Effector memory CD8-positive, alpha-beta T cell (primary cell): Measurements from ENCODE around the gene CRYGA.
"Not testable (repeated sequence)": the region's sequence is repeated elsewhere in the genome, so short reads cannot be mapped to it uniquely, and the experiment has no call there.

Experiments
- ATAC-seq: fragments of 150-1000 bp; cut with Tn5 transposase; replicated peaks from 2 replicates; pipeline ENCODE4 v1.10.0; 2021; ENCODE audit warnings: mild to moderate bottlenecking, moderate library complexity
- DNase-seq, 3 experiments: peaks; one replicate each; pipeline ENCODE4 v3.0.0; 2021
- H3K27ac Mint-ChIP-seq, 2 donors: one replicate each; pipeline ENCODE4 v1.8.0; 2022; ENCODE audit warnings: mild to moderate bottlenecking in 2 of 2, mixed read lengths in 2 of 2, moderate library complexity in 2 of 2
- H3K27me3 Mint-ChIP-seq, 2 donors: one replicate each; pipeline ENCODE4 v1.8.0; 2022; ENCODE audit warnings: mixed read lengths in 2 of 2
- H3K36me3 Mint-ChIP-seq: one replicate; pipeline ENCODE4 v1.8.0; 2022; ENCODE audit warnings: mild to moderate bottlenecking, moderate library complexity, mixed read lengths; ENCODE audit not compliant: insufficient read depth
- H3K4me1 Mint-ChIP-seq, 2 donors: one replicate each; pipeline ENCODE4 v1.8.0; 2022; ENCODE audit warnings: low read depth in 2 of 2, mixed read lengths in 2 of 2
- H3K4me3 Mint-ChIP-seq, 2 donors: one replicate each; pipeline ENCODE4 v1.8.0; 2022; ENCODE audit warnings: mild to moderate bottlenecking in 2 of 2, mixed read lengths in 2 of 2, moderate library complexity in 2 of 2
- H3K9me3 Mint-ChIP-seq, 2 donors: one replicate each; pipeline ENCODE4 v1.8.0; 2022; ENCODE audit warnings: mixed read lengths in 2 of 2

The CRYGA gene

DNA sequence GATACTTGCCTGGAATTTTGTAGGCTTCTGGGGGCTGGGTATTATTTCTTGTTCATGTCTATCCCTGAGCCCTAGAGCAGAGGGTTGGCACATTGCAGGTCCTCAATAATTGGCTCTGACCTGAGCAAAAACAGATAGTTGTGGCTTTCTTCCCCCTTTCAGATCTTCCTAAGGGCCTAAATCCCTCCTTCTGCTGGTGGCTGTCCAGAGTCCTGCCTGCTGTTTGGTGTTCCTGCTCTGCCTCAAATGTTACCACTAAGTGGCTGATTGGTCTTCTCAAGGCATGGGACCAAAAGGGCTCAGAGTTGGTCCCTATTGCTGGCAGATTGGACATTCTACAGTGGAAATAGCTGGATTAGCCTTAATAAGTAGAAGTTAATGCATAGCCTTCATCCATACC lies 16.4 kb downstream of the CRYGA start:
- H3K4me1 Mint-ChIP-seq = no peaks in the 10 kb centered on the region

GRCh38 chr2:208146006-208146405 lies 17.4 kb downstream of the CRYGA start, which contains the start of gene CRYGB:
Gene CRYGB (minus strand): TSS chr2:208146158. CDS start chr2:208146120, 38 bp downstream.
- no peak within 1 kb of the TSS for H3K27ac Mint-ChIP-seq

More for the DNA sequence above, 16.4 kb downstream of the CRYGA start:
- no peaks in the 10 kb centered on the region for H3K9me3 Mint-ChIP-seq
- H3K36me3 Mint-ChIP-seq = no peaks in the 10 kb centered on the region
- H3K4me3 Mint-ChIP-seq = no peak overlapping the region
- no peak for DNase-seq
- no peak for ATAC-seq
- no peak overlapping the region for H3K27ac Mint-ChIP-seq
- H3K27me3 Mint-ChIP-seq = peaks cover 10 to 29% of the 10 kb centered on the region in 2 donors

GRCh38 chr2:208142925-208143799 lies 20.2 kb downstream of the CRYGA start:
- H3K4me1 Mint-ChIP-seq = no peaks in the 10 kb centered on the region
- no peak for DNase-seq
- no peaks in the 10 kb centered on the region for H3K9me3 Mint-ChIP-seq
- no peaks in the 10 kb centered on the region for H3K36me3 Mint-ChIP-seq
- no peak overlapping the region for H3K27ac Mint-ChIP-seq
- H3K27me3 Mint-ChIP-seq = peaks cover 10 to 23% of the 10 kb centered on the region in 2 donors
- H3K4me3 Mint-ChIP-seq = no peak overlapping the region
- ATAC-seq = no peak

More at GRCh38 chr2:208146006-208146405, 17.4 kb downstream of the CRYGA start, which contains the start of gene CRYGB:
- Mint-ChIP-seq H3K4me3 (no peak within 1 kb of the TSS), H3K36me3 (no peaks in the 10 kb centered on the region), H3K9me3 (no peaks in the 10 kb centered on the region), H3K4me1 (no peaks in the 10 kb centered on the region), H3K27me3 (peaks cover 10 to 29% of the 10 kb centered on the region in 2 donors)
- DNase-seq = no peak
- no peak for ATAC-seq

DNA sequence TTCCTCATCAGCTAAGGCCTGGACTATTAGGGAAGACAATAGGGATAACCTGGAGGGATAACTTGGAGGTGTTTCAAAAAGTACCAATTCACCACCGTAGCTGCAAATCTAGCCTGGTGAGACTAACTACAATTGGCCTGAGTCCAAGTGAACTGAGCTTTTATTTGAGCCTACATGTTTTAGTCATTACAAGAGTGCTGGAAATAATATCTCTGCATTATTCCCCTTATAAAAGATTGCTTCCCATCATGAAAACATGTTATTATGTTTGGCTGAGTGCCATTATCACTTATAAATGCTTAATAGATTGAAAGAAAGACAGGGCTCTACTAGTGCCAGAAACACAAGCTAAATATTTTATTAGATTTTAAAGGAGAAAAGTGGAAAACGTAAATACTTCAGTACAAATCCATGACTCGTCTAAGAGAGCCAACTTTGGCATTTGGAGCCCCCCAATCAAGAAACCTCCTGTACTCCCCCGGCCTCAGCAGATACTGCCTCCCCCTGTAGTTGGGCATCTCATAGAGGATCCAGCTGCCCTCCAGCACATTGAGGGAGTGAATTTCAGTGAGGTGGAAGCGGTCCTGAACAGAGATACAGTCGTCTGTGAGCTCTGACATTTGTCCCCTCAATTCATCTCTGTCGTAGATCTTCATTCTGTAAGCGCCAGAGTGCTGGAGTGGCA lies 21.0 kb downstream of the CRYGA start:
- no peaks in the 10 kb centered on the region for H3K36me3 Mint-ChIP-seq
- DNase-seq = no peak
- no peak overlapping the region for H3K4me3 Mint-ChIP-seq
- H3K27ac Mint-ChIP-seq = no peak overlapping the region
- no peaks in the 10 kb centered on the region for H3K4me1 Mint-ChIP-seq
- H3K9me3 Mint-ChIP-seq = no peaks in the 10 kb centered on the region
- peaks cover 6 to 17% of the 10 kb centered on the region in 2 donors for H3K27me3 Mint-ChIP-seq
- ATAC-seq = no peak

- no peak overlapping the region for H3K4me3 Mint-ChIP-seq
- no peak for DNase-seq
- no peaks in the 10 kb centered on the region for H3K36me3 Mint-ChIP-seq
- no peaks in the 10 kb centered on the region for H3K9me3 Mint-ChIP-seq
- no peaks in the 10 kb centered on the region for H3K4me1 Mint-ChIP-seq
- no peak overlapping the region for H3K27ac Mint-ChIP-seq
- ATAC-seq = no peak
- no peaks in the 10 kb centered on the region for H3K27me3 Mint-ChIP-seq
These were observed 23.9 kb downstream of the CRYGA start for GRCh38 chr2:208139447-208139846.

GRCh38 chr2:208138334-208138733 lies 25.1 kb downstream of the CRYGA start:
- ATAC-seq, H3K4me1 Mint-ChIP-seq, H3K36me3 Mint-ChIP-seq, H3K27me3 Mint-ChIP-seq, DNase-seq, H3K4me3 Mint-ChIP-seq, H3K27ac Mint-ChIP-seq, H3K9me3 Mint-ChIP-seq: not testable (repeated sequence)

- no peaks in the 10 kb centered on the region for H3K9me3 Mint-ChIP-seq
- DNase-seq (no peak), ATAC-seq (no peak)
- no peaks in the 10 kb centered on the region for H3K36me3 Mint-ChIP-seq
- no peak overlapping the region for H3K27ac Mint-ChIP-seq
- peaks cover 0 to 6% of the 10 kb centered on the region in 2 donors for H3K27me3 Mint-ChIP-seq
- H3K4me1 Mint-ChIP-seq = no peaks in the 10 kb centered on the region
- H3K4me3 Mint-ChIP-seq = no peak overlapping the region
These were observed 26.7 kb downstream of the CRYGA start for GRCh38 chr2:208136716-208137094.

DNA sequence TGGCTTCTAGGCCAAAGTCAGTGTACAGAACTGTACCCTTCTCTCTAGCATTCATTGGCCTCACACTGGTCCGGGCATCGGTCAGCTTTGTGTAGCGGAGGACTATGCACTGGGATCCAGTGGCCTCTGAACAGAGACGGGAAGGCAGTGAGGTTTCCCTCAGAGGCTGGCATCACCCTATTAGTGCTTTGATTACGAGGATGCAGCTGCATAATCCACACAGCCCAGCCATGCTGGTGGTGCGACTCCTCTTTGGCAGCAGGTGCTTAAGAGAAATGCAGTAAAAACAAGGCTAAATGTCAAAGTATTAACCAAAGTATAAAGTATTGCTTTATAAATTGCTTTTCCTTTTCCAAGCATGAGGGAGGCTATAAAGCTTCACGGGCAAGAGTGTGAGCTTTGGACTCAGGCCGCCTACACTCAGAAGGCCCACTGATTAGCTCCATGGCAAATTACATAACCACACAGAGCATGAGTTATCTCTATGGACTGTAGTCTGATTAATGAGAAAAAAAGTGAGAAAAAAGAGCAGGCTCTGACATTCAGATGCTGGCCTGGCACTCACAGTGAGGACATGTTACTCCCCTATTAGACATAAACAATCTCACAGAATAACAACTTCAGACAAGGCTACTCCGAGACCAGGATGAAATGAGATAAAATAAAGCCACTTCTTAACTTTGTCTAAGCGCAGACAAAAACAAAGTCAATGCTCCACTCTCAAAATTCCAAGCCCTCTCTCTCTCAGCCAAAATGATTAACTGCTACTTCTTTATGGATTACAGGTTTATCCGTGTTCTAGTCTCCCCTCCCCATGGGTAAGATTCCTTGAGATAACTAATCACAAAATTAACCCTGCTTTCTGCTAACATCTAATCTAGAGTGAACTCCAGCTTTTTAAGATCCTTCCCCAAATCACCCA lies 27.3 kb downstream of the CRYGA start:
- peaks cover 0 to 6% of the 10 kb centered on the region in 2 donors for H3K27me3 Mint-ChIP-seq
- no peaks in the 10 kb centered on the region for H3K36me3 Mint-ChIP-seq
- ATAC-seq = no peak
- no peak overlapping the region for H3K27ac Mint-ChIP-seq
- no peak overlapping the region for H3K4me3 Mint-ChIP-seq
- no peaks in the 10 kb centered on the region for H3K4me1 Mint-ChIP-seq
- no peaks in the 10 kb centered on the region for H3K9me3 Mint-ChIP-seq
- no peak for DNase-seq

DNA sequence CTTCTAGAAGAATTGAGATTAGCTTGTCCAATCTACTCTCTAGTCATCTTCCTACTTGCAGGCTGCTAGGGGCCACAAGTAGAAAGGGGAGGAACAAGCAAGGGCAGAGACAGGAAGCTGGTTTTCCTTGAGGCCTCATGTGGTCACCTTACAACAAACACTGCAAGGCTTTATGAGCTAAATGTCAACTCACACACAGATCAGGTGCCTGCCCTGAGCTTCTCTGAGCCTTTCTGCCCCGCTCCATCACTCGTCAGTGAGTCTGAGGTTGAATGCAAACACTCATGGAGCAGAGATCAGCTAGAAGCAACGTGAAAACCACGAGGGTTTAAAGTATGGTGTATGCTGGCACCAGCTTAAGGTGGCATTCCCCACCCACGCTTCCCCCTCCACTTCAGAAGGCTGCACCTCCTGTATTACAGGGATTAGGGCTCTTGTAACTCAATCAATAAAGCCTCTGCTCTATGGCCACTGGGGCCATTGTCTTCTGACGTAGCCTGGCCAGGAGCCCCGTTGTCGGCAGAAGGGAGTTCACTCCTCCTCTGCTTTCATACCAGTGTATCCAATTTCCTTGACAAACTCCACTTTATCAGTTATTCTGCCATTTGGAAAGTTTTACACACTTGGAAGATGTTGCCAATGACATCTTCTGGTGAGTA lies 28.3 kb downstream of the CRYGA start:
- Mint-ChIP-seq H3K36me3 (no peaks in the 10 kb centered on the region), H3K27me3 (peaks cover 0 to 9% of the 10 kb centered on the region in 2 donors), H3K4me3 (no peak overlapping the region), H3K4me1 (no peaks in the 10 kb centered on the region), H3K9me3 (no peaks in the 10 kb centered on the region), H3K27ac (no peak overlapping the region)
- DNase-seq (no peak), ATAC-seq (no peak)

DNA sequence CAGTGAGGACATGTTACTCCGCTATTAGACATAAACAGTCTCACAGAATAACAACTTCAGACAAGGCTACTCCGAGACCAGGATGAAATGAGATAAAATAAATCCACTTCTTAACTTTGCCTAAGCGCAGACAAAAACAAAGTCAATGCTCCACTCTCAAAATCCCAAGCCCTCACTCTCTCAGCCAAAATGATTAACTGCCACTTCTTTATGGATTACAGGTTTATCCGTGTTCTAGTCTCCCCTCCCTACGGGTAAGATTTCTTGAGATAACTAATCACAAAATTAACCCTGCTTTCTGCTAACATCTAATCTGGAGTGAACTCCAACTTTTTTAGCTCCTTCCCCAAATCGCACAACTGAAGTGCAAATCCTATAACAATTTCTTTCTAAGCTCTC lies 32.7 kb downstream of the CRYGA start:
- Mint-ChIP-seq H3K4me3 (no peak overlapping the region), H3K27ac (no peak overlapping the region), H3K4me1 (no peaks in the 10 kb centered on the region), H3K9me3 (peaks cover 0 to 2% of the 10 kb centered on the region in 2 donors), H3K27me3 (peaks cover 10 to 38% of the 10 kb centered on the region in 2 donors), H3K36me3 (no peaks in the 10 kb centered on the region)
- no peak for ATAC-seq
- DNase-seq = no peak

GRCh38 chr2:208129744-208130711 lies 33.4 kb downstream of the CRYGA start, which contains the start of gene CRYGC:
Gene CRYGC (minus strand): TSS chr2:208129828. CDS start chr2:208129792, 36 bp downstream.
- Mint-ChIP-seq H3K4me1 (peaks cover 0 to under 1% of the 10 kb centered on the region in 2 donors), H3K27me3 (peaks cover 15 to 45% of the 10 kb centered on the region in 2 donors), H3K9me3 (peaks cover 0 to 2% of the 10 kb centered on the region in 2 donors), H3K4me3 (no peak within 1 kb of the TSS), H3K27ac (no peak within 1 kb of the TSS), H3K36me3 (no peaks in the 10 kb centered on the region)
- DNase-seq = no peak
- ATAC-seq = no peak

GRCh38 chr2:208128136-208128535 lies 35.3 kb downstream of the CRYGA start:
- Mint-ChIP-seq H3K4me1 (peaks cover 1 to 7% of the 10 kb centered on the region in 2 donors), H3K9me3 (peaks cover 0 to 2% of the 10 kb centered on the region in 2 donors), H3K27me3 (peaks cover 29 to 61% of the 10 kb centered on the region in 2 donors), H3K36me3 (no peaks in the 10 kb centered on the region), H3K27ac (no peak overlapping the region), H3K4me3 (no peak overlapping the region)
- no peak for DNase-seq
- no peak for ATAC-seq
